NCI-H2196 treated with DMSO at 0.1 percent for 48 hours (cell line): ENCODE measurements around the gene PCTP.

Experiments used
- DNase-seq: peaks from one replicate; lab custom pipeline; 2025; ENCODE audit not compliant: unreplicated experiment; lab: John Stamatoyannopoulos, UW

Gene PCTP

GRCh38 chr17:55727275-55727674 is 23.6 kb upstream of the PCTP start:
- no peak for DNase-seq

GRCh38 chr17:55727920-55728319 is 22.9 kb upstream of the PCTP start:
- no peak for DNase-seq

GRCh38 chr17:55728361-55728760 is 22.5 kb upstream of the PCTP start:
- DNase-seq: no peak

- no peak for DNase-seq
These were observed 22.0 kb upstream of the PCTP start for GRCh38 chr17:55728833-55729232.

- no peak for DNase-seq
These were observed 21.4 kb upstream of the PCTP start for GRCh38 chr17:55729484-55729883.

- no peak for DNase-seq
These were observed 20.5 kb upstream of the PCTP start for GRCh38 chr17:55730380-55730779.

- DNase-seq: no peak
These were observed 20.0 kb upstream of the PCTP start for GRCh38 chr17:55730808-55731207.

- DNase-seq: no peak
These were observed 19.1 kb upstream of the PCTP start for GRCh38 chr17:55731586-55732250.

- no peak for DNase-seq
These were observed 16.6 kb upstream of the PCTP start for GRCh38 chr17:55734128-55734781.

GRCh38 chr17:55735731-55736405 is 15.0 kb upstream of the PCTP start:
- DNase-seq: no peak

- no peak for DNase-seq
These were observed 12.8 kb upstream of the PCTP start for GRCh38 chr17:55737976-55738501.

GRCh38 chr17:55740511-55741355 is 10.1 kb upstream of the PCTP start:
- no peak for DNase-seq

- no peak for DNase-seq
These were observed 9.5 kb upstream of the PCTP start for GRCh38 chr17:55741356-55741700.

GRCh38 chr17:55742272-55743102 is 8.4 kb upstream of the PCTP start:
- DNase-seq: no peak

GRCh38 chr17:55743103-55743679 is 7.7 kb upstream of the PCTP start:
- DNase-seq: no peak

- no peak for DNase-seq
These were observed 5.6 kb upstream of the PCTP start for GRCh38 chr17:55745258-55745657.

- DNase-seq: no peak
These were observed 4.4 kb upstream of the PCTP start for GRCh38 chr17:55746466-55746865.

GRCh38 chr17:55747209-55747608 is 3.6 kb upstream of the PCTP start:
- no peak for DNase-seq

GRCh38 chr17:55748841-55749240 is 2.0 kb upstream of the PCTP start:
- DNase-seq: no peak

- DNase-seq: no peak
These were observed 866 bp upstream of the PCTP start for GRCh38 chr17:55749985-55750384.
